WERI-Rb-1 (cell line): ENCODE data around the gene CCNG2.

Source experiments
- DNase-seq: peaks from one replicate; pipeline ENCODE4 v3.0.0-alpha.2; 2020
- H3K27ac ChIP-seq: fragments of 250-450 bp; sonication (Bioruptor Pico); 2 replicates; pipeline ENCODE4 v1.5.1; 2020; ENCODE audit warnings: mild to moderate bottlenecking, moderate library complexity
- H3K27me3 ChIP-seq: fragments of 250-450 bp; sonication (Bioruptor Pico); 2 replicates; pipeline ENCODE4 v1.5.1; 2021; ENCODE audit warnings: mild to moderate bottlenecking, low read depth, moderate library complexity; ENCODE audit not compliant: insufficient read depth, severe bottlenecking
- H3K36me3 ChIP-seq: fragments of 250-450 bp; sonication (Bioruptor Pico); 2 replicates; pipeline ENCODE4 v1.5.1; 2020; ENCODE audit warnings: mild to moderate bottlenecking, moderate library complexity
- H3K4me3 ChIP-seq: 2 replicates; pipeline ENCODE4 v1.5.1; 2011; ENCODE audit warnings: low read depth, mild to moderate bottlenecking, control low read depth, low read length
- H3K9me3 ChIP-seq: fragments of 250-450 bp; sonication (Bioruptor Pico); 2 replicates; pipeline ENCODE4 v1.5.1; 2021; ENCODE audit warnings: mild to moderate bottlenecking, moderate library complexity; ENCODE audit not compliant: severe bottlenecking
- CTCF ChIP-seq: IDR thresholded peaks from 2 replicates; pipeline ENCODE4 v1.5.1; 2011; ENCODE audit warnings: low read depth, mild to moderate bottlenecking, control low read depth, inconsistent platforms, low read length

The CCNG2 gene

GRCh38 chr4:77194989-77195388 is 38.0 kb downstream of the CCNG2 start:
- Histone ChIP-seq H3K9me3 (no peaks in the 10 kb centered on the region), H3K36me3 (no peaks in the 10 kb centered on the region), H3K27ac (peak overlapping the region; percentile 40), H3K27me3 (no peaks in the 10 kb centered on the region), H3K4me3 (no peak overlapping the region)
- TF ChIP-seq CTCF: no peak
- peak; percentile 61 for DNase-seq

GRCh38 chr4:77196866-77197265 is 39.9 kb downstream of the CCNG2 start:
- H3K4me3 ChIP-seq: no peak overlapping the region
- no peaks in the 10 kb centered on the region for H3K9me3 ChIP-seq
- H3K27ac ChIP-seq: no peak overlapping the region
- peak; percentile 55 for DNase-seq
- H3K27me3 ChIP-seq: no peaks in the 10 kb centered on the region
- TF ChIP-seq CTCF: no peak
- H3K36me3 ChIP-seq: no peaks in the 10 kb centered on the region

GRCh38 chr4:77197361-77197760 is 40.4 kb downstream of the CCNG2 start:
- Histone ChIP-seq H3K27me3 (no peaks in the 10 kb centered on the region), H3K4me3 (no peak overlapping the region), H3K36me3 (no peaks in the 10 kb centered on the region), H3K9me3 (no peaks in the 10 kb centered on the region), H3K27ac (no peak overlapping the region)
- no peak for TF ChIP-seq CTCF
- DNase-seq: no peak

GRCh38 chr4:77197831-77198230 is 40.8 kb downstream of the CCNG2 start:
- no peaks in the 10 kb centered on the region for H3K36me3 ChIP-seq
- DNase-seq: no peak
- no peak overlapping the region for H3K4me3 ChIP-seq
- no peaks in the 10 kb centered on the region for H3K9me3 ChIP-seq
- no peak for TF ChIP-seq CTCF
- H3K27me3 ChIP-seq: no peaks in the 10 kb centered on the region
- no peak overlapping the region for H3K27ac ChIP-seq

GRCh38 chr4:77199276-77199675 is 42.3 kb downstream of the CCNG2 start:
- H3K9me3 ChIP-seq: no peaks in the 10 kb centered on the region
- H3K4me3 ChIP-seq: no peak overlapping the region
- no peaks in the 10 kb centered on the region for H3K27me3 ChIP-seq
- no peak for DNase-seq
- H3K36me3 ChIP-seq: no peaks in the 10 kb centered on the region
- H3K27ac ChIP-seq: no peak overlapping the region
- no peak for TF ChIP-seq CTCF

GRCh38 chr4:77199701-77200100 is 42.7 kb downstream of the CCNG2 start:
- no peak for TF ChIP-seq CTCF
- Histone ChIP-seq H3K4me3 (no peak overlapping the region), H3K27me3 (no peaks in the 10 kb centered on the region), H3K9me3 (no peaks in the 10 kb centered on the region), H3K36me3 (no peaks in the 10 kb centered on the region), H3K27ac (no peak overlapping the region)
- no peak for DNase-seq
